Endothelial cell (in vitro differentiated cells): ENCODE results near the gene AFF2. TPM values are rescaled to one million over a fixed set of nuclear protein-coding genes. Genes with fewer than 3 reads are reported as not detected.

Source experiments
- DNase-seq: peaks from one replicate; pipeline ENCODE4 v3.0.0; 2021; ENCODE audit warnings: low spot score
- H3K27ac Mint-ChIP-seq: one replicate; pipeline ENCODE4 v1.8.0; 2021; ENCODE audit warnings: mixed read lengths, inconsistent platforms; ENCODE audit not compliant: unreplicated experiment
- H3K27me3 Mint-ChIP-seq: one replicate; pipeline ENCODE4 v1.8.0; 2021; ENCODE audit warnings: mild to moderate bottlenecking, moderate library complexity, mixed read lengths, inconsistent platforms; ENCODE audit not compliant: unreplicated experiment
- H3K36me3 Mint-ChIP-seq: one replicate; pipeline ENCODE4 v1.8.0; 2021; ENCODE audit warnings: mild to moderate bottlenecking, low read depth, mixed read lengths, inconsistent platforms; ENCODE audit not compliant: unreplicated experiment
- H3K4me1 Mint-ChIP-seq: one replicate; pipeline ENCODE4 v1.8.0; 2021; ENCODE audit warnings: mild to moderate bottlenecking, mixed read lengths, inconsistent platforms; ENCODE audit not compliant: unreplicated experiment
- H3K4me3 Mint-ChIP-seq: one replicate; pipeline ENCODE4 v1.8.0; 2021; ENCODE audit warnings: mild to moderate bottlenecking, mixed read lengths, inconsistent platforms; ENCODE audit not compliant: unreplicated experiment
- H3K9me3 Mint-ChIP-seq: one replicate; pipeline ENCODE4 v1.8.0; 2021; ENCODE audit warnings: mixed read lengths, inconsistent platforms; ENCODE audit not compliant: unreplicated experiment
- CTCF ChIP-seq: fragments of 200-600 bp; sonication (generic); IDR thresholded peaks from one replicate; pipeline ENCODE4 v1.5.0; 2021; ENCODE audit warnings: antibody characterized with exemption; ENCODE audit not compliant: unreplicated experiment
- total RNA-seq: library from RNA; stranded (reverse); fragmentation: NEBNext Ultra II Directional; extraction: Animal tissue kit (Norgen Biotek cat#: 25700); gene quantifications from one replicate; pipeline ENCODE4 v1.2.1, GENCODE V29; 2021; ENCODE audit not compliant: unreplicated experiment

Gene AFF2
- total RNA-seq, 1 donor from 2014 or later = 9.3 TPM

DNA sequence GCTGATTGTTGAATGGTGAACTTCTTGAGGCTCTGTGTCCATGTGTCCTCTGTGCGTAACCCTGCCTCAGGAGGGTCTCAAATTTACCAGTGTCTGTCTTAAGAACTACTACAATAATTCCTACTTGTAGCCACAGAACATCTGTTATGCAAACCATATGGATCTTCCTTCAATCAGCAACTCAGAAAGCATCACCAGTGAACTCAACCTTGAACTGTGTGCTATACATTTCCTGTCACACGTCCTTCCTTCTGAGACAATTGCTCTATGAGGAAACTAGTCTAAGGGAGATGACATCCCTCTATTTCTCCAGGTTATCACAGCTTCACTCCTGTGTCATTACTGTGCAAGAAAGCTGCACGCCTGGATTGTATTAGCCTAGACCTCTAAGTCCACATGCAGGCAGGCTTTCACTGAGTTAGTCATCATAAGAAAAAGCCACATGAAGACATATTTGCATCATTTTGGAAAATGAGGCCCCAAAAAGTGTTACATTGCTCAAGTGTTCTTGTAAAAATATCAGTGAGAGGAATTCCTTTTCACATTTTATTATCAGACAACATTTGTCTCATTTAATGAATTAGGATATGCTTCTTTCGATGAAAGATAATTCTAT is 157.8 kb downstream of the AFF2 start:
- DNase-seq = no peak
- Mint-ChIP-seq H3K27me3 (no peaks in the 10 kb centered on the region), H3K27ac (no peak overlapping the region), H3K36me3 (no peaks in the 10 kb centered on the region), H3K4me1 (peaks cover 4% of the 10 kb centered on the region), H3K4me3 (no peak overlapping the region), H3K9me3 (no peaks in the 10 kb centered on the region)
- TF ChIP-seq CTCF = no peak

- H3K4me3 Mint-ChIP-seq = no peak overlapping the region
- peaks cover 4% of the 10 kb centered on the region for H3K4me1 Mint-ChIP-seq
- H3K36me3 Mint-ChIP-seq = no peaks in the 10 kb centered on the region
- TF ChIP-seq CTCF = no peak
- no peak for DNase-seq
- H3K27me3 Mint-ChIP-seq = peaks cover 3% of the 10 kb centered on the region
- no peak overlapping the region for H3K27ac Mint-ChIP-seq
- H3K9me3 Mint-ChIP-seq = no peaks in the 10 kb centered on the region
Measured at GRCh38 chrX:148659481-148659880, 159.1 kb downstream of the AFF2 start.

- no peak for TF ChIP-seq CTCF
- DNase-seq = no peak
- Mint-ChIP-seq H3K9me3 (no peaks in the 10 kb centered on the region), H3K27me3 (peaks cover 3% of the 10 kb centered on the region), H3K36me3 (no peaks in the 10 kb centered on the region), H3K4me1 (peaks cover 4% of the 10 kb centered on the region), H3K4me3 (no peak overlapping the region), H3K27ac (no peak overlapping the region)
Measured at GRCh38 chrX:148661035-148661434, 160.6 kb downstream of the AFF2 start.

GRCh38 chrX:148662014-148662413 is 161.6 kb downstream of the AFF2 start:
- H3K9me3 Mint-ChIP-seq = no peaks in the 10 kb centered on the region
- TF ChIP-seq CTCF = no peak

DNA sequence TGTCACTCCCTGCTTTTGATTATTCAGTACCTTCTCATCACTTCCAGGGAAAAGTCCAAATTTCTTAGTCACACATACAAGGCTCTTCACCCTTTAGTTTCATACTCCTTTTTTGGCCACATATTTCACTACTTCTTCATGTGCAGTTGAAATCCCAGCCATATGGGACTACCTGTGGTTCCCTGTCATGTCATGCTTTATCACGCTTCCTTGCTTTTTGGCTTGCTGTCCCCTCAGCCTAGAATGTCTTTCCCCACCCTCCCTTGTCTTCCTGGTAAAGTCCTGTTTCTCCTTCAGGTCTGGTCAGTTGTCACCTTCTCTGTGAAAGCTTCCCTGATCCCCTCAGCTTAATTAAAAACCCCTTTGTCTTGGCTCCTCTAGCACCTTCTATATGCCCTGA is 163.8 kb downstream of the AFF2 start:
- no peak for TF ChIP-seq CTCF
- no peak overlapping the region for H3K27ac Mint-ChIP-seq
- DNase-seq = no peak
- H3K4me3 Mint-ChIP-seq = no peak overlapping the region
- H3K36me3 Mint-ChIP-seq = peaks cover 8% of the 10 kb centered on the region
- peaks cover 9% of the 10 kb centered on the region for H3K9me3 Mint-ChIP-seq
- H3K27me3 Mint-ChIP-seq = peaks cover 3% of the 10 kb centered on the region
- H3K4me1 Mint-ChIP-seq = no peaks in the 10 kb centered on the region

More at GRCh38 chrX:148662014-148662413, 161.6 kb downstream of the AFF2 start:
- Mint-ChIP-seq H3K27ac (no peak overlapping the region), H3K4me3 (no peak overlapping the region), H3K4me1 (peaks cover 4% of the 10 kb centered on the region), H3K27me3 (peaks cover 3% of the 10 kb centered on the region), H3K36me3 (no peaks in the 10 kb centered on the region)
- no peak for DNase-seq
